GM21528 (cell line): ENCODE measurements around the gene BCAS4.
"Not testable (repeated sequence)": the region's sequence is repeated elsewhere in the genome, so short reads cannot be mapped to it uniquely, and the experiment has no call there.

Experiments used
- ATAC-seq: cut with Tn5 transposase; IDR thresholded peaks from one replicate; pipeline ENCODE4 v1.9.1; 2021; ENCODE audit warnings: mild to moderate bottlenecking, moderate library complexity; ENCODE audit not compliant: unreplicated experiment, low FRiP score

Gene BCAS4, protein sequence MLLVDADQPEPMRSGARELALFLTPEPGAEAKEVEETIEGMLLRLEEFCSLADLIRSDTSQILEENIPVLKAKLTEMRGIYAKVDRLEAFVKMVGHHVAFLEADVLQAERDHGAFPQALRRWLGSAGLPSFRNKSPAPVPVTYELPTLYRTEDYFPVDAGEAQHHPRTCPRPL

DNA sequence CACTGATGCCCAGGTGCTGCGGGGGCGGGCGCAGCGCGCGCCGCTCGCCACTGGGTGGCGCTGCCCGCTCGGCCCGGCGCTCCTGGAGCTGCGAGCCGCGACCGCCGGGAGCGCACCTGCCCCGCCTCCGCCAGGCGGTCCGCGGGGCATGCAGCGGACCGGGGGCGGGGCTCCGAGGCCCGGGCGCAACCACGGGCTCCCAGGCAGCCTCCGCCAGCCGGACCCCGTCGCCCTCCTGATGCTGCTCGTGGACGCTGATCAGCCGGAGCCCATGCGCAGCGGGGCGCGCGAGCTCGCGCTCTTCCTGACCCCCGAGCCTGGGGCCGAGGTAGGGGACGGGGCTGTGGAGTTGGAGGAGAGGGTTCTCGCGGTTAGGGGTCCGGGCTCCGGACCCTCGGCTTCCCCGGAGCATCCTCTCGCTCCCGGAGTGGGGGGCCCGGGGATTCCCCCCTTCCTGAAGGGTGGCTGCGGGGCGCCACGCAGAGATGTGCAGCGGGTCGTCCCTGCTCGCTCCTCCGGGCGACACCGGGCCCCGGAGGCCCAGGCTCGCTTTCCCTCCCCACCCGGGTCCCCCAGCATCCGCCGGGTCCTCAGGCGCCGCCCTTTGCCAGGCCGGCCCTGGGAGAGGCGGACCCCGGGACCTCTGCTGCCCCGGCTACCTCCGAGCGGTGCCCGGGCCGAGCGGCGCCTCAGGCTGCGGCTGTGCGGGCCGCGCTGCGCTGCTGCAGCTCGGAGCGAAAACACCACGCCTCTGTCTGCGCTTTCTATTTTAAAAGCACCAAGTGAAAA, at the start of gene BCAS4:
Gene BCAS4 (plus strand): TSS at position 216 of the 789 bp plus-strand sequence. CDS start 23 bp downstream, at position 239.
- ATAC-seq: peak; percentile 76

DNA sequence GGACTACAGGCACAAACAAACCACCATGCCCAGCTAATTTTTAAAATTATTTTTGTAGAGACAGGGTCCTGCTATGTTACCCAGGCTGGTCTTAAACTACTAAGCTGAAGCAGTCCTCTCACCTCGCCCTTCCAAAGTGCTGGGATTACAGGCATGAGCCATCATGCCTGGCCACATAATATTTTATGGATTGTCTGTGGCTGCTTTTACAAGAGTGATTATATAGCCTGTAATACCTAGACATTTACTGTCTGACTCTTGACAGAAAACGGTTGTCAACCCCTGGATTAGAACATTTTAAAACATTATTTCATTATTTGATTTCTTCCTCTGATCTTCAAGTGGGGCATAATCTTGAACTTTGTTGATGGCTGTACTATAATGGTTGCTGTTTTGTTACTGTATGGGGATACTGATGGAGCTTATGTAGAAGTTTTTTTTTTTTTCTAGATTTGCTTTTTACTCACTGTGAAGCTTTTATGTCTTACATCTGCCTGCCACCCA, 49.2 kb upstream of the BCAS4 start:
- no peak for ATAC-seq

DNA sequence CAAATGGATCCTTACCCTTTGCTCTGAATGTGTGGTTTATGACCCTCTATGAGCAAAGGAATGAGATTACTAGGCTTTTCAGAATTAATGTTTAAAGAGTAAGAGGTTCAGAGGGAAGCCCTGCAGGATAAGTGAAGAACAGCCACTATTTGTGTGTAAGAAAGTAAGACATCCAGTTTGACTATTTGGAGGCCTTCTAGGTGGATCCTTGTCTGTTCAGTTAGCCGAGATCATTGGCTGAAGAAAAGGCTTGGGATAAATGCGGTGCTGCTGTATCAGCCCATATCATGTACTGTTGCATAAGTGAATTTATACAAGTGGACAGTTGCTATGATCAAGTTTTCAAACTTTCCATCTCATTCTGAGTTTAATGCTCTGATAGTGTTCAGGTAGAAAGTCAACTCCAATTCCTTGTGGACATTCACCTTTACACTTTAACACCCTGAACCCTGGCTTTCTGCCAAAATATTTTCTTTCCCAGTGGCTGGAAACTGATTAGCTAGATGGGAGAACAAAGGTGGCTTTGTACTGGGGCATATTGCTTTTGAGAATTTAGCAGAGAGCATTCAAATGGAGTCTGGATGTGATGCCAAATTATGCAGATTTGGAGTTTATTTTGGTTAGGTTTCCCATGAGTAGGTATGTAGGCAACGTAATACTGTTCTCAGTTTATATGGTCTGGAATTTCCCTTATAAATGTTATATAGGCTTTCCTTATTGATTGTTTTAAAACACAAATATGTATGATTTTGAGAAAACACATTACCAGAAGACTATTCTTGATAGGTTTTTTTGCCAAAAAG, 48.5 kb upstream of the BCAS4 start:
- ATAC-seq: no peak

DNA sequence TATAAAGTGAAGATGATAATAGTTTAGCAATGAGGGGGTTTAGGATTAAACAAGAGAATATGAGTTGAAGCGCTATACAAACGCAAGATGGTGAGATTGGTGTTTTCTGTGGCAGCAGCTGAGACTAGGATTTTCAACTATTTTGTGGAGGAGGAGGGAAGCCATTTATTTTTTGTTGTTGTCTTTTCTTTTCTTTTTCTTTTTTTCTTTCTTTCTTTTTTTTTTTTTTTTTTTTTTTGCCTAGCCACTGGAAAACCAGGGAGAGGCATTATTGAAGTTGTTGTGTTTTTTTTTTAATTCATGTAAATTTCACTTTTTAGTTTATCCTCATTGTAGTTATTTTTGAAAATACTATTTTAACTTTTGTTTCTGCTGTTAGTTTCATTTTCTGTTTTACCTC, 47.6 kb upstream of the BCAS4 start:
- no peak for ATAC-seq

DNA sequence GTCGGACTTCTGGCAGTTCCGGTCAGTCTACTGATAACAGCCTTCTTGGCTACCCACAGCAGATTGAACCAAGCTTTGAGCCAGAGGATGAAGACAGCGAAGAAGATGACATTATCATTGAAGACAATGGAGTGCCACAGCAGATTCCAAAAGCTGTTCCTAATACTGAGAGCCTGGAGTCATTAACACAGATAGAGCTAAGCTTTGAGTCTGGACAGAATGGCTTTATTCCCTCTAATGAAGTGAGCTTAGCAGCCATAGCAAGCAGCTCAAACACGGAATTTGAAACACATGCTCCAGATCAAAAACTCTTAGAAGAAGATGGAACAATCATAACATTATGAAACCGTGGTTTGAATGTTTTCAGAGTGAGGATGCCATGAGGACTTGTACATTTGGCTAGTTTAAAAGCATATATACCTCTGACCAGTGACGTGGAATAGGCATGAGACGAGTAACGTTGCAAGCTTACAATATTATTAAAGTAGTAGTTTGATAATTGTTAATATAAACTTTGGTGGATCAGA, 44.7 kb upstream of the BCAS4 start:
- ATAC-seq: no peak

DNA sequence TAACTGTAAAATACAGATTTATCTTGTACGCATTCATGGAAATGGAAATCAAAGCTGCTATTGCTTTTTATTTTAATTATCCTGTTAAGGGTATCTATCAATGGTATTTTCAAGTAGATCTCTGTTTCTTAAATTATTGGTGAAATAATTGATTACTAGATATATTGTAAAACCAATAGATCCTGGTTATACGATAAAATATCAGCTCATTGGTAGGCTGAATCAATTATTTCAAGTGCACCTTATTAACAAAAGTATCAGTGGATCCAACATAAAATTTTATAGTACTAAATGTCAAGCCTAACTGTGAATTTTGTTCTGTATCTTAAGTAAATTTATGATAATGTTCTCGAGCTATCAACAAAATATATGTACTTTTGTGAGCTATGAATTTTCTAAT, 41.7 kb upstream of the BCAS4 start:
- ATAC-seq: no peak

DNA sequence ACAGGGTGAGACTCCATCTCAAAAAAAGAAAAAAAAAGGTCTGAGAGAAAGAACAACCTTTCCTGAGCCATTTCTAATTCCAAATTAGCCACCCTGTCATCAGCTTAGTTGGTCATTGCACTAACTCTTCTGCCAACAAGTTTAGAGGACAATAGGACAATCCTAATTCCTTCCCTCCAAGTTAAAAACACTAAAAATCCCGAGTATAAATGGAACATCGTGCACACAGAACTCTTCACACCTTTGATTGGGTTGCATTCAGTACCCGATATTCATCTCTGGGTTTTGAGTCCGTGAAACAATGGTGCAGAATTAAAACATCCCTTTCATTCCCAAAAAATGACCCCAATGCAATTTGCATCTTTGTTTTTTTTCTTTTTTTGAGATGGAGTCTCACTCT, 40.4 kb upstream of the BCAS4 start:
- ATAC-seq: no peak

DNA sequence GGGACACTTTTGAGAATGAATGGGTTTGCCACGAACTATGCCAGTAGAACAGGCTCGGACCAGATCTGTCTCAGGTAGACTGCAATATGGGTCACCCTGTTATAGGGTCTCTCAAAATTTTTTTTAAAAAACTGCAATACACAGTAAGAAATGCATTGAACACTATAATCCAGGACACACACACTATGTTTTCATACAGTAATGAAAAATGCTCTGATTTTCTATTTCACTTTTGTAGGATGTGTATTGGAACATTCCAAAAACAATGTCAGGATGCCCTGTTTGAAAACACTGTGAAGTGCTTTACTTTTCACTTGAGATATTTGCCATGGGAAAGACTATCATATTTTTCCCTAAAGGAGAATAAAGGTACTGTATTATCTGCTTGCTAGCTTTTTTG, 38.4 kb upstream of the BCAS4 start:
- ATAC-seq: no peak

DNA sequence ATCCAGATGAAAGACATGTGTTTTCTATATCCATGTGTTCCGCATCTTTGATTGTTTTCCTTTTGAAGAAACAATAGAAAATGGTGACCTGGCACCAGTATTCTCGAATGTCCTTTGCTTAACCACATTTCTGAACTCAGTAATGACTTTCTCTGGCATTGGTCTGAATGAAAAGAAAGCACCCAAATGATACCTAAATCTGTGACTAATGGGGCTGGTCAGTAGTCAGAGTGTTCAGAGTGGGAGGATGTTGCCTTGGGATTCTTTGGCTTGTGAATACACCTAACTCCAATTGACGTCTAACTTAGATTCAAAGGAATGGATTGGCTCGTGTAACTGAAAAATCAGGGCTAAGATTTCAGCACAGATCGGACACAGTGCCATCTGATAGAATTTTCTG, 36.4 kb upstream of the BCAS4 start:
- ATAC-seq: no peak

DNA sequence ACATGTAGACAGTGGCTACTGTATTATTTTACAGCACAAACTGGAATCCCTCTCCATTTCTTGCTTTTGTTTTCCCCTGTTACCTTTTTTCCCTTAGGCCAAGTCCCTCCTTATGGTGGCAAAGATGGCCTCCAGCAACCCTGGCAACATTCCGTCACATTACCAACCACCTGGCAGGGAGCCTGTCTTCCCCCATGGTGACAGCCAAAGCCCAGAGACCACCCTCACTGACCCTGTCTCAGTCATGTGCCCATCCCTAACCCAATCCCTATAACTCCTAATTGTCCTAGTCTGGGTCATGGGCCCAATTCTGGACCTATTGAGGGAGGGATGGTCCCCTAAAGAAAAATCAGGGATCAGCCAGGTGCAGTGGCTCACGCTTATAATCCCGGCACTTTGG, 35.9 kb upstream of the BCAS4 start:
- ATAC-seq: no peak

DNA sequence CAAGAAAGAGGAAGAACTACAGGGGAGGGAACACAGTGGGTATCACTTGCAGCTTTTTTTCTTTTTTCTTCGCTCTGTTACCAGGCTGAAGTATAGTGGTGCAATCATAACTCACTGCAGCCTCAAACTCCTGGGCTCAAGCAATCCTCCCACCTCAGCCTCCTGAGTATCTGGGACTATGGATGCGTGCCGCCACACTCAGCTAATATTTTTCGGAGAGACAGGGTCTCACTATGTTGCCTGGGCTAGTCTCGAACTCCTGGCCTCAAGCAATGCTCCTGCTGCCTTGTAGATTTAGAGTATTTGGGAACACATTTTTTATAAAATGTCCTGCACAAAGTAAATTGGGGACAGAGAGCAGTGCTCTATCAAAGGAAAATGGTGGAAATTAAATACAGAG, 35.2 kb upstream of the BCAS4 start:
- ATAC-seq: no peak

DNA sequence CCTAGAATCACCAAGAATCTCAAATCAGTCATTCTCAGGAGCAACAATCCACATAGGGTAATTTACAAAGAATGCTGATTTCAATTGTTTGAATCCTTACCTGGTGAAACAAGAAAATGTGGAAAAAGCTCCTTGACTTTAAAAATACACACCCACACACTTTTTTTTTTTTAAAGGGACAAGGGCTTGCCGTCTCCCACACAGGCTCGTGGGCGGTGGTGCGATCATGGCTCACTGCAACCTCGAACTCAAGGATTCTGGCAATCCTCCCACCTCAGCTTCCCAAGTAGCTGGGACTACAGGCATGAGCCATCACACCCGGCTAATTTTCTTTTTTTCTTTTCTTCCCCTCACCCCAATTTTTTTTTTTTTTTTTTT, 32.8 kb upstream of the BCAS4 start:
- ATAC-seq: no peak

DNA sequence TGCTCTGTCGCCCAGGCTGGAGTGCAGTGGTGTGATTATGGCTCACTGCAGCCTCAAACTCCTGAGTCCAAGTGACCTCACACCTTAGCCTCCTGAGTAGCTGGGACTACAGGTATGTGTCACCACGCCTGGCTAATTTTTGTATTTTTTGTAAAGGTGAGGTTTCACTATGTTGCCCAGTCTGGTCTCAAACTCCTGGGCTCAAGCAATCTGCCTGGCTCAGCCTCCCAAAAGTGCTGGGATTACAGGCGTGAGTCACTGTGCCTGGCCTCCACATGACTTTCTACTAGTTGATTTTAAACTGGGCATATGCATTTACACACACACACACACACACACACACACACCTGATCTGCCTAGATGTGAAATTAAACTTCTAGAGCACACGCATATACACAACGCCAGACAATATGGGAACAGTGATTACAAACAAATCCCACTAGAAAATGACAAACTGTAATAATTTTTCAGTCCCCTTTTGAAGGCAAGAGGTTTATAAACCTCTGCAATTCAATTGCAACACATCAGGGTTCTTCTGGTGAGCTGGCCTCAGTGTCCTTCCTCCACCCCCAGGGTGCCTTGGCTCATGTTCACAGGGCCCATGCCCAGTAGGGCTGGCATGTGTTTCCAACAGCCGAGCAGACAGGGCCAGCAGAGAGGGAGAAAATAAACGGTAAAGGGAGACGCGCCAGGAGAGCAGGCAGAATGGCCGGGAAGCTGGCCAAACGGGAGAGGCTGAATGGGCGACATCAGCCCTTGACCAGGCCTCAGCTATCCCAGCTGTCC, 32.2 kb upstream of the BCAS4 start:
- ATAC-seq: no peak

DNA sequence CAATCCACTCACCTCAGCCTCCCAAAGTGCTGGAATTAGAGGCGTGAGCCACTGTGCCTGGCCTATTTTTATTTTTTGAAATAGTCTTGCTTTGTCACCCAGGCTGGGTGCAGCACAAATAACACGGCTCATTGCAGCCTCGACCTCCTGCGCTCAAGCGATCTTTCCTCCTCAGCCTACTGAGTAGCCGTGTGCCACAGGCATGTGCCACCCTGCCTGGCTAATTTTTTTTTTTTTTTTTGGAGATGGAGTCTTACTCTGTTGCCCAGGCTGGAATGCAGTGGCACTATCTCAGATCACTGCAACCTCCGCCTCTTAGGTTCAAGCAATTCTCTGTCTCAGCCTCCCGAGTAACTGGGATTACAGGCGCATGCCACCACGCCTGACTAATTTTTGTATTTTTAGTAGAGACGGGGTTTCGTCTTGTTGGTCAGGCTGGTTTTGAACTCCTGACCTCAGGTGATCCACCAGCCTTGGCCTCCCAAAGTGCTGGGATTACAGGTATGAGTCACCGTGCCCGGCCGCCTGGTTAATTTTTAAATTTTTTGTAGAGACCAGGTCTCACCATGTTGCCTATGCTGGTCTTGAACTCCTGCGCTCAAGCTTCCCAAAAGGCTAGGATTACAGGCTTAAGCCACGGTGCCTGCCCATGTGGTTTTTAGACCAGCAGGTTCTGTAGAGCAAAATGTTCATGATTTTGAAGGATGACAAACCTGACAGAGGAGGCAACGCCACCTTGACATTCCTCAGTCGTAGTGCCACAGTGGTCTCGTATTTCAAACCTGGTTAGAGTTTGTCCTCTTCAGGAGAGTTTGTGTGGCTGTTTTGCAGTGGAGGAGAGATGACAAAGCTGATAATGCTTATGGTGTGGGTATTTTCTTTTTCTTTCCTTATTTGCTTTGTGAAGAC, 31.1 kb upstream of the BCAS4 start:
- ATAC-seq: not testable (repeated sequence)

DNA sequence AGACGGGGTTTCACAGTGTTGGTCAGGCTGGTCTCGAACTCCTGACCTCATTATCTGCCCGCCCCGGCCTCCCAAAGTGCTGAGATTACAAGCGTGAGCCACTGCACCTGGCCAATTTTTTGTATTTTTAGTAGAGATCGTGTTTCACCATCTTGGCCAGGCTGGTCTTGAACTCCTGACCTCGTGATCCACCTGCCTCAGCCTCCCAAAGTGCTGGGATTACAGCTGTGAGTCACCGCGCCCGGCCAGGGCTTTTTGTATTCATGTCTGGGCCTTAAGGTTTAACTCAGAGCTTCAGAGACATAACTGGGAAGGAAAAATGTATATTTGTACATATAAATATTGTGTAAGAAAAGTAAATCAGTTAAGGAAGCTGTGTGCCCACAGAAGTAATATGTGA, 29.6 kb upstream of the BCAS4 start:
- not testable (repeated sequence) for ATAC-seq

DNA sequence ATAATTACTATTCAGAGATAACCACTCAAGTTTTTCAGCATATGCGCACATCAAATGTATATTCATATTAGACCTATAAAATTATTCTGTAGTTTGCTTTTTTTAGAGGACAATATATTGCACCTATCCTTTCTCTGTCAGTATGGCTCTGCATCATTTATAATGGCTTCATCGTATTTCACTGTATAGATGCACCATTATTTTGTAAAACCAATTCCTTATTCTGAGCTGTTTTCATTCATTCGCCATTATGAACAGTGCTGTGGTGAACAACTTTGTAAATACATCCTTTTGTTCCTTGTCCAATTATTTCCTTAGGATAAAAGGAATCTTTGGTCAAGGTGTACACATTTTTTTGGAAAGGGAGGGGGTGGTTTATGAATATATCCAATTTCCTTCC, 29.2 kb upstream of the BCAS4 start:
- no peak for ATAC-seq

DNA sequence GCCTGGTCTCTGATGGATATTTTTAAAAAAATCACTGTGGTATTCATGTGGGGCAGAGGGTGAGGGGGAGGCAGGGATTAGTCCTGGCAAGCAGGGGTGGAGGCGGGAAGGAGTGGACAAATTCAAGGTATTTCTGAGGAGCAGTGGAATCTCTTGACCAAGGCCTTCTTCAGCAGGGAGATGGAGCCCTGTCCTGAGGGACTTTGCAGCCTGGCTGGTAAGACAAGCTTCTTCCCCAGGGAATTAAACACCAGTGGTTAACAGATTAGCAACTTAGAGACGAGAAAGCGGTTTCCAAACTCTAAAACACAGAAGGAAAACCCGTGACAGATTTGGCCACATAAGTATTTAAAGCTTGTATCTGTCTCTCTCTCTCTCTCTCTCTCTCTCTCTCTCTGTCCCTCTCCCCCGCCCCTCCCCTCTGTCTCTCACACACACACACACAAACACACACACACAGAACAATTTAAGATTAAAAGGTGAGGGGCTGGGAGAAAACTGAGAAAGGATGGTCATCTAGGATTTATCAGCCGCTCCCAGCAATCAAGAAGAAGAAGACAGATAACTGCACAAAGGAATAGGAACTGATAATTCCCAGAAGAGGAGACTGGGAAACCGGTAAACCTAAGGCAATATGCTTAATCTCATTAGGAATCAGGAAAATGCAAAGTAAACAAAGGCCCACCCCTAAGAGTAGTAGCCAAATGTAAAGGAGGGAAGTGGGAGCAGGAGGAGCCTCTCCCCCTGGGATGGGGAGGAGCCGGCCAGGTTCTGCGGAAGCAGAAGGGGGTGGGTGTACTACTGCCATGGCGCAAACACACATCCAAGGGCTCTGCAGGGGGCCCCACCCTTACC, 27.7 kb upstream of the BCAS4 start:
- not testable (repeated sequence) for ATAC-seq

DNA sequence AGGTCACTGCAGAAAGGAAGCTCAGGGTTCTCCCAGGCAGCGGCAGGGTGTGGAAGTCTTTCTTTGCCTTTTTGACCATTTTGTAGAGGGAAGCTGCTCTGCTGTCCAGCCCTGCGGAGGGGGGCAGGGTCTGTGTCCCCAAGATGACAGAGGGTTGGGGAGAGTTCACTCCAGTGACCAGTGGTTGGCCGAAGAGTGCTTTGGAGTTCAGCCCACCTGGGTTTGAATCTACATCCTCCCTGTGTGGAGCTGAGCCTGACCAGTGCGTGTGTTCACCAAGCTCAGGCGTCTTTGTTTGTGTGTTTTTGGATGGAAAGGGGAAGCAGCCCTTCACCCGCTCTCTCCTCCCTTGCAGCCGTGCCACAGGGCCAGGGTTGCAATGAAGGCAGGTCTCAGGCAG, 25.9 kb upstream of the BCAS4 start:
- ATAC-seq: not testable (repeated sequence)
